Caco-2 (cell line): ENCODE data around the gene HUS1. TPM values are rescaled to one million over a fixed set of nuclear protein-coding genes. Genes with fewer than 3 reads are reported as not detected.

Experiments
- BruUV-seq: library from RNA; stranded (reverse); fragments of 400-500 nt; replicated peaks from 2 replicates; lab custom pipeline; 2021; lab: Mats Ljungman, UMichigan
- CTCF ChIA-PET: fragments of 300-600 bp; sonication (Branson Sonifier 250); formaldehyde crosslinking; loops from one replicate; lab custom pipeline; 2022; ENCODE audit warnings: antibody characterized with exemption; lab: Charles Lee
- POLR2A ChIA-PET: fragments of 300-600 bp; sonication (Branson Sonifier 250); formaldehyde crosslinking; loops from one replicate; lab custom pipeline; 2022; ENCODE audit warnings: antibody characterized with exemption; lab: Charles Lee
- DNase-seq, 2 experiments: peaks; one replicate each; pipeline versions ENCODE4 v3.0.0 to v3.0.0-alpha.2; 2020 to 2022
- H3K27me3 ChIP-seq: replicated peaks from 2 replicates; pipeline ENCODE4 v1.6.0; 2011; ENCODE audit warnings: low read length; ENCODE audit not compliant: control insufficient read depth, insufficient read depth
- H3K36me3 ChIP-seq: 2 replicates; pipeline ENCODE4 v1.5.1; 2011; ENCODE audit warnings: low read length; ENCODE audit not compliant: control insufficient read depth, insufficient read depth
- H3K4me1 ChIP-seq: fragments of 250-450 bp; sonication (Bioruptor Pico); 2 replicates; pipeline ENCODE4 v1.5.1; 2020; ENCODE audit warnings: mild to moderate bottlenecking
- H3K4me3 ChIP-seq: 2 replicates; pipeline ENCODE4 v1.5.1; 2011; ENCODE audit warnings: low read depth, mild to moderate bottlenecking, control low read depth, low read length
- H3K9me3 ChIP-seq: fragments of 250-450 bp; sonication (Bioruptor Pico); 2 replicates; pipeline ENCODE4 v1.5.1; 2020; ENCODE audit warnings: mild to moderate bottlenecking, moderate library complexity
- H3K27ac Mint-ChIP-seq: one replicate; pipeline ENCODE4 v1.8.0; 2022; ENCODE audit warnings: mixed read lengths; ENCODE audit not compliant: unreplicated experiment
- H3K27me3 Mint-ChIP-seq: one replicate; pipeline ENCODE4 v1.8.0; 2022; ENCODE audit warnings: mixed read lengths; ENCODE audit not compliant: insufficient read depth, unreplicated experiment
- H3K36me3 Mint-ChIP-seq: one replicate; pipeline ENCODE4 v1.8.0; 2022; ENCODE audit warnings: mild to moderate bottlenecking, mixed read lengths; ENCODE audit not compliant: insufficient read depth, unreplicated experiment
- H3K4me1 Mint-ChIP-seq: one replicate; pipeline ENCODE4 v1.8.0; 2022; ENCODE audit warnings: low read depth, mixed read lengths; ENCODE audit not compliant: unreplicated experiment
- H3K4me3 Mint-ChIP-seq: one replicate; pipeline ENCODE4 v1.8.0; 2022; ENCODE audit warnings: mild to moderate bottlenecking, moderate library complexity, mixed read lengths; ENCODE audit not compliant: unreplicated experiment
- H3K9me3 Mint-ChIP-seq: one replicate; pipeline ENCODE4 v1.8.0; 2022; ENCODE audit warnings: mixed read lengths; ENCODE audit not compliant: unreplicated experiment
- intact Hi-C: fragments of 100-400 bp; cut with micrococcal nuclease; formaldehyde crosslinking; loops from one replicate; pipeline ENCODE4 v1.10.0; 2022; ENCODE audit not compliant: unreplicated experiment
- total RNA-seq: library from RNA; stranded (reverse); gene quantifications from 2 replicates; pipeline ENCODE4 v1.2.3, GENCODE V29; 2022
- TF ChIP-seq, protein P1 (sequence below), 2 experiments: fragments of 200-600 bp in 1 of 2; IDR thresholded peaks; 1 replicate in 1 of 2; 2 replicates in 1 of 2; pipeline versions ENCODE4 v1.5.1 to v1.8.0; 2011 to 2022; ENCODE audit warnings: antibody characterized with exemption in 1 of 2, control low read depth in 1 of 2, inconsistent platforms in 1 of 2, low read depth in 1 of 2, low read length in 1 of 2, mild to moderate bottlenecking in 1 of 2, moderate library complexity in 1 of 2; ENCODE audit not compliant: insufficient read depth in 1 of 2, severe bottlenecking in 1 of 2, unreplicated experiment in 1 of 2

Gene HUS1
- total RNA-seq, 1 experiment from 2014 or later: 32.3 TPM

- H3K9me3 ChIP-seq: no peaks in the 10 kb centered on the region
- peaks cover 5% of the 10 kb centered on the region for H3K36me3 ChIP-seq
- peak overlapping the region; percentile 87 for H3K4me3 ChIP-seq
- no peaks in the 10 kb centered on the region for H3K27me3 Mint-ChIP-seq
- H3K4me1 Mint-ChIP-seq: peaks cover 18% of the 10 kb centered on the region
- peaks cover 5% of the 10 kb centered on the region for H3K4me1 ChIP-seq
- peaks cover 34% of the 10 kb centered on the region for H3K36me3 Mint-ChIP-seq
- ChIA-PET POLR2A (no interaction called here), CTCF (no interaction called here)
- BruUV-seq: no TSS peak
- H3K27ac Mint-ChIP-seq: peak overlapping the region; percentile 90
- intact Hi-C loops: loop anchor here (1.0 to 2.0 kb wide), 3 partner anchors 9 to 130 kb away; partner anchors contain the start of gene UPP1
- no peaks in the 10 kb centered on the region for H3K27me3 ChIP-seq
- H3K4me3 Mint-ChIP-seq: peak overlapping the region; percentile 81
- TF ChIP-seq, protein P1, sequence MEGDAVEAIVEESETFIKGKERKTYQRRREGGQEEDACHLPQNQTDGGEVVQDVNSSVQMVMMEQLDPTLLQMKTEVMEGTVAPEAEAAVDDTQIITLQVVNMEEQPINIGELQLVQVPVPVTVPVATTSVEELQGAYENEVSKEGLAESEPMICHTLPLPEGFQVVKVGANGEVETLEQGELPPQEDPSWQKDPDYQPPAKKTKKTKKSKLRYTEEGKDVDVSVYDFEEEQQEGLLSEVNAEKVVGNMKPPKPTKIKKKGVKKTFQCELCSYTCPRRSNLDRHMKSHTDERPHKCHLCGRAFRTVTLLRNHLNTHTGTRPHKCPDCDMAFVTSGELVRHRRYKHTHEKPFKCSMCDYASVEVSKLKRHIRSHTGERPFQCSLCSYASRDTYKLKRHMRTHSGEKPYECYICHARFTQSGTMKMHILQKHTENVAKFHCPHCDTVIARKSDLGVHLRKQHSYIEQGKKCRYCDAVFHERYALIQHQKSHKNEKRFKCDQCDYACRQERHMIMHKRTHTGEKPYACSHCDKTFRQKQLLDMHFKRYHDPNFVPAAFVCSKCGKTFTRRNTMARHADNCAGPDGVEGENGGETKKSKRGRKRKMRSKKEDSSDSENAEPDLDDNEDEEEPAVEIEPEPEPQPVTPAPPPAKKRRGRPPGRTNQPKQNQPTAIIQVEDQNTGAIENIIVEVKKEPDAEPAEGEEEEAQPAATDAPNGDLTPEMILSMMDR (IDR thresholded peaks at IDR 0.05; ENCODE audit: insufficient read depth in 1 of 2, low read depth in 1 of 2, low read length in 1 of 2, severe bottlenecking in 1 of 2, unreplicated experiment in 1 of 2): no peak
- H3K9me3 Mint-ChIP-seq: no peaks in the 10 kb centered on the region
- DNase-seq: no peak
Observed at GRCh38 chr7:47979832-47980181, 392 bp upstream of the HUS1 start.

- BruUV-seq: no TSS peak
- H3K27me3 ChIP-seq: no peaks in the 10 kb centered on the region
- DNase-seq: no peak
- Mint-ChIP-seq H3K4me1 (peaks cover 18% of the 10 kb centered on the region), H3K4me3 (peak overlapping the region; percentile 81), H3K27me3 (no peaks in the 10 kb centered on the region), H3K9me3 (no peaks in the 10 kb centered on the region), H3K27ac (peak overlapping the region; percentile 90), H3K36me3 (peaks cover 45% of the 10 kb centered on the region)
- H3K4me1 ChIP-seq: peaks cover 5% of the 10 kb centered on the region
- POLR2A ChIA-PET: no interaction called here
- TF ChIP-seq, protein P1 (IDR thresholded peaks at IDR 0.05; ENCODE audit: insufficient read depth in 1 of 2, low read depth in 1 of 2, low read length in 1 of 2, severe bottlenecking in 1 of 2, unreplicated experiment in 1 of 2): no peak
- peak overlapping the region; percentile 87 for H3K4me3 ChIP-seq
- H3K36me3 ChIP-seq: peaks cover 5% of the 10 kb centered on the region
- CTCF ChIA-PET: interaction anchor here (0.7 kb wide), 1 partner anchor 51 kb away, joined by 3 read pairs; no protein-coding TSS in a partner anchor
- H3K9me3 ChIP-seq: no peaks in the 10 kb centered on the region
- intact Hi-C loops: loop anchor here (1.0 to 2.0 kb wide), 3 partner anchors 11 to 132 kb away; partner anchors contain the start of gene UPP1
Observed at GRCh38 chr7:47978790-47979144, 648 bp downstream of the HUS1 start.

- H3K27ac Mint-ChIP-seq: no peak overlapping the region
- peaks cover 20% of the 10 kb centered on the region for H3K4me1 Mint-ChIP-seq
- Histone ChIP-seq H3K9me3 (no peaks in the 10 kb centered on the region), H3K4me1 (peaks cover 5% of the 10 kb centered on the region; the same call in 1 of the 2 replicates), H3K27me3 (no peaks in the 10 kb centered on the region), H3K36me3 (peaks cover 5% of the 10 kb centered on the region), H3K4me3 (no peak overlapping the region)
- TF ChIP-seq, protein P1 (IDR thresholded peaks at IDR 0.05; ENCODE audit: insufficient read depth in 1 of 2, low read depth in 1 of 2, low read length in 1 of 2, severe bottlenecking in 1 of 2, unreplicated experiment in 1 of 2): no peak
- H3K9me3 Mint-ChIP-seq: no peaks in the 10 kb centered on the region
- intact Hi-C loops: no loop called here
- CTCF ChIA-PET: no interaction called here
- BruUV-seq: no TSS peak
- POLR2A ChIA-PET: no interaction called here
- no peaks in the 10 kb centered on the region for H3K27me3 Mint-ChIP-seq
- no peak overlapping the region for H3K4me3 Mint-ChIP-seq
- peaks cover 57% of the 10 kb centered on the region for H3K36me3 Mint-ChIP-seq
- no peak for DNase-seq
Observed at GRCh38 chr7:47973739-47974138, 5.7 kb downstream of the HUS1 start.
